ENCODE results near the gene CLK3.

DNA sequence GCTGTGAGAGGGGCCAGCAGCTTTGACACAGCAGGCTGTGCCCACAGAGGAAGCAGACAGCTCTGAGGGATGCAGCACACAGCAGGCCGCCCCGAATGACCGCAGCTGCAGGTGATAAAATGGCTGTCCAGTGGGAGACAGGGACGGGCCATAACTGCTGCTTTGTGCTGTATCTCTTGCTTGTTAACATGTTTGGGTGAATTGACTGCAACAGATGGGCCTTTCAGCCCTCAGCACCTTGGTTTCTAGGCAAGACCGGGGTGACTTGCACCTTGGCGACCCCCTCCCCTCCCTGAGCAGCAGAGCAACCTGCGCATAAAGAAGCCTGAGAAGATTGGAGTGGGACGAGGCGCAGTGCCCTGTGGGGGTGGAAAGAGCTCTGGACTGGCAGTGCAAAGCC lies 36.6 kb upstream of the CLK3 start:
- TF ChIP-seq, protein P1, sequence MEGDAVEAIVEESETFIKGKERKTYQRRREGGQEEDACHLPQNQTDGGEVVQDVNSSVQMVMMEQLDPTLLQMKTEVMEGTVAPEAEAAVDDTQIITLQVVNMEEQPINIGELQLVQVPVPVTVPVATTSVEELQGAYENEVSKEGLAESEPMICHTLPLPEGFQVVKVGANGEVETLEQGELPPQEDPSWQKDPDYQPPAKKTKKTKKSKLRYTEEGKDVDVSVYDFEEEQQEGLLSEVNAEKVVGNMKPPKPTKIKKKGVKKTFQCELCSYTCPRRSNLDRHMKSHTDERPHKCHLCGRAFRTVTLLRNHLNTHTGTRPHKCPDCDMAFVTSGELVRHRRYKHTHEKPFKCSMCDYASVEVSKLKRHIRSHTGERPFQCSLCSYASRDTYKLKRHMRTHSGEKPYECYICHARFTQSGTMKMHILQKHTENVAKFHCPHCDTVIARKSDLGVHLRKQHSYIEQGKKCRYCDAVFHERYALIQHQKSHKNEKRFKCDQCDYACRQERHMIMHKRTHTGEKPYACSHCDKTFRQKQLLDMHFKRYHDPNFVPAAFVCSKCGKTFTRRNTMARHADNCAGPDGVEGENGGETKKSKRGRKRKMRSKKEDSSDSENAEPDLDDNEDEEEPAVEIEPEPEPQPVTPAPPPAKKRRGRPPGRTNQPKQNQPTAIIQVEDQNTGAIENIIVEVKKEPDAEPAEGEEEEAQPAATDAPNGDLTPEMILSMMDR (IDR thresholded peaks at IDR 0.05; ENCODE audit: low read length), result no peak
- no peak for TF ChIP-seq EZH2 (optimal IDR thresholded peaks at IDR 0.05; ENCODE audit: low read depth, low read length)
